B cell (primary cell): ENCODE measurements around the gene ENOX1.

Source experiments
- CTCF ChIP-seq: fragments of 200-600 bp; IDR thresholded peaks from one replicate; pipeline ENCODE4 v1.8.0; 2022; ENCODE audit warnings: antibody characterized with exemption, mild to moderate bottlenecking
- EZH2 ChIP-seq: IDR thresholded peaks from 2 replicates; pipeline ENCODE4 v1.6.1; 2012; ENCODE audit warnings: borderline replicate concordance, low read depth, mild to moderate bottlenecking, moderate library complexity, low read length; ENCODE audit not compliant: insufficient read depth, poor library complexity, severe bottlenecking

- no peak for TF ChIP-seq CTCF
- no peak for TF ChIP-seq EZH2
Measured at GRCh38 chr13:43293986-43294385, 492.8 kb downstream of the ENOX1 start.
